ENCODE results near the gene NCAPD2. TPM values are rescaled to one million over a fixed set of nuclear protein-coding genes. Genes with fewer than 3 reads are reported as not detected.

The NCAPD2 gene
- total RNA-seq, 4 donors from 2014 or later = 17.0 to 29.3 (median 23.0) TPM

- H3K36me3 ChIP-seq = peaks cover 0 to 54% (median 18%) of the 10 kb centered on the region in 3 donors
- H3K4me3 ChIP-seq = peak overlapping the region; percentile 82 to 100 (median 90)
- peaks cover 0 to 60% (median 39%) of the 10 kb centered on the region in 4 donors for H3K4me1 ChIP-seq
- peak in 1 of 2 donors; percentile 75 for DNase-seq (ENCODE audit: low spot score in 2 of 2)
- no peak for TF ChIP-seq EP300 (IDR thresholded peaks at IDR 0.05)
- peak in 2 of 5 experiments; percentile 8 to 19 for TF ChIP-seq CTCF (IDR thresholded peaks at IDR 0.05)
- H3K9me3 ChIP-seq = no peaks in the 10 kb centered on the region
- no peaks in the 10 kb centered on the region for H3K27me3 ChIP-seq
- WGBS, 2 donors = 0% methylated on average over 2 to 14 of the region's 25 CpGs
- peak overlapping the region; percentile 76 to 99 (median 96) for H3K27ac ChIP-seq
Observed at GRCh38 chr12:6534695-6534944, 40.7 kb downstream of the NCAPD2 start.

GRCh38 chr12:6534945-6535696 is 41.2 kb downstream of the NCAPD2 start:
- Histone ChIP-seq H3K36me3 (peaks cover 0 to 54% (median 18%) of the 10 kb centered on the region in 3 donors), H3K4me3 (peak overlapping the region; percentile 82 to 100 (median 90)), H3K9me3 (no peaks in the 10 kb centered on the region), H3K4me1 (peaks cover 0 to 65% (median 43%) of the 10 kb centered on the region in 4 donors), H3K27ac (peak overlapping the region; percentile 76 to 99 (median 96)), H3K27me3 (no peaks in the 10 kb centered on the region)
- peak; percentile 50 to 51 for DNase-seq (ENCODE audit: low spot score in 2 of 2)
- TF ChIP-seq CTCF (IDR thresholded peaks at IDR 0.05) (peak in 1 of 5 experiments; percentile 10), EP300 (IDR thresholded peaks at IDR 0.05) (peak in 1 of 2 donors; percentile 76), POLR2A (IDR thresholded peaks at IDR 0.05) (peak in 1 of 2 donors; percentile 23)
- WGBS, 2 donors = 0 to 2% methylated on average over 8 to 45 of the region's 52 CpGs

- Histone ChIP-seq H3K4me1 (peaks cover 0 to 70% (median 46%) of the 10 kb centered on the region in 4 donors), H3K9me3 (no peaks in the 10 kb centered on the region), H3K4me3 (peak overlapping the region; percentile 82 to 100 (median 90)), H3K36me3 (peaks cover 0 to 53% (median 18%) of the 10 kb centered on the region in 3 donors), H3K27me3 (no peaks in the 10 kb centered on the region), H3K27ac (peak overlapping the region; percentile 76 to 99 (median 96))
- 0 to 1% methylated on average over 5 to 6 of the region's 6 CpGs for WGBS, 2 donors
- DNase-seq (ENCODE audit: low spot score in 2 of 2) = no peak
- TF ChIP-seq EP300 (IDR thresholded peaks at IDR 0.05) (no peak), CTCF (IDR thresholded peaks at IDR 0.05) (no peak)
Observed at GRCh38 chr12:6535697-6535946, 41.7 kb downstream of the NCAPD2 start.

DNA sequence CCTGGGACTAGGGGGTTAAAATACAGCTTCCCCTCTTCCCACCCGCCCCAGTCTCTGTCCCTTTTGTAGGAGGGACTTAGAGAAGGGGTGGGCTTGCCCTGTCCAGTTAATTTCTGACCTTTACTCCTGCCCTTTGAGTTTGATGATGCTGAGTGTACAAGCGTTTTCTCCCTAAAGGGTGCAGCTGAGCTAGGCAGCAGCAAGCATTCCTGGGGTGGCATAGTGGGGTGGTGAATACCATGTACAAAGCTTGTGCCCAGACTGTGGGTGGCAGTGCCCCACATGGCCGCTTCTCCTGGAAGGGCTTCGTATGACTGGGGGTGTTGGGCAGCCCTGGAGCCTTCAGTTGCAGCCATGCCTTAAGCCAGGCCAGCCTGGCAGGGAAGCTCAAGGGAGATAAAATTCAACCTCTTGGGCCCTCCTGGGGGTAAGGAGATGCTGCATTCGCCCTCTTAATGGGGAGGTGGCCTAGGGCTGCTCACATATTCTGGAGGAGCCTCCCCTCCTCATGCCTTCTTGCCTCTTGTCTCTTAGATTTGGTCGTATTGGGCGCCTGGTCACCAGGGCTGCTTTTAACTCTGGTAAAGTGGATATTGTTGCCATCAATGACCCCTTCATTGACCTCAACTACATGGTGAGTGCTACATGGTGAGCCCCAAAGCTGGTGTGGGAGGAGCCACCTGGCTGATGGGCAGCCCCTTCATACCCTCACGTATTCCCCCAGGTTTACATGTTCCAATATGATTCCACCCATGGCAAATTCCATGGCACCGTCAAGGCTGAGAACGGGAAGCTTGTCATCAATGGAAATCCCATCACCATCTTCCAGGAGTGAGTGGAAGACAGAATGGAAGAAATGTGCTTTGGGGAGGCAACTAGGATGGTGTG is 42.3 kb downstream of the NCAPD2 start:
- Histone ChIP-seq H3K4me3 (peak overlapping the region; percentile 82 to 100 (median 90)), H3K36me3 (peaks cover 0 to 49% (median 18%) of the 10 kb centered on the region in 3 donors), H3K27me3 (no peaks in the 10 kb centered on the region), H3K27ac (peak overlapping the region; percentile 76 to 99 (median 96)), H3K9me3 (no peaks in the 10 kb centered on the region), H3K4me1 (peaks cover 0 to 76% (median 52%) of the 10 kb centered on the region in 4 donors)
- 35 to 39% methylated on average over 10 of the region's 10 CpGs for WGBS, 2 donors
- TF ChIP-seq EP300 (IDR thresholded peaks at IDR 0.05) (no peak), CTCF (IDR thresholded peaks at IDR 0.05) (no peak), POLR2A (IDR thresholded peaks at IDR 0.05) (no peak)
- no peak for DNase-seq (ENCODE audit: low spot score in 2 of 2)
